Brain microvascular endothelial cell (primary cell): ENCODE results near the gene IQSEC3.
"Not testable (repeated sequence)": the region's sequence is repeated elsewhere in the genome, so short reads cannot be mapped to it uniquely, and the experiment has no call there.

Experiments used
- DNase-seq: peaks from one replicate; pipeline ENCODE4 v3.0.0-alpha.2; 2020
- H3K27ac ChIP-seq: fragments of 250-450 bp; sonication (Bioruptor Pico); 2 replicates; pipeline ENCODE4 v1.5.1; 2020; ENCODE audit warnings: mild to moderate bottlenecking, moderate library complexity
- H3K27me3 ChIP-seq: fragments of 250-450 bp; sonication (Bioruptor Pico); replicated peaks from 2 replicates; pipeline ENCODE4 v1.5.1; 2020; ENCODE audit warnings: mild to moderate bottlenecking
- H3K36me3 ChIP-seq: fragments of 250-450 bp; sonication (Bioruptor Pico); replicated peaks from 2 replicates; pipeline ENCODE4 v1.5.1; 2020; ENCODE audit warnings: mild to moderate bottlenecking
- H3K4me3 ChIP-seq: 2 replicates; pipeline ENCODE4 v1.5.1; 2011; ENCODE audit warnings: low read depth, mild to moderate bottlenecking, control low read depth, low read length, moderate library complexity
- CTCF ChIP-seq: IDR thresholded peaks from 2 replicates; pipeline ENCODE4 v1.5.1; 2011; ENCODE audit warnings: low read depth, mild to moderate bottlenecking, moderate library complexity, low read length, control low read depth, inconsistent platforms; ENCODE audit errors: missing control alignments
- in situ Hi-C: cut with HindIII; loops from 2 replicates; pipeline ENCODE4 v1.10.0; 2017; ENCODE audit warnings: low sequenced_read_pairs, low pct_ligation_motif_present

Gene IQSEC3

DNA sequence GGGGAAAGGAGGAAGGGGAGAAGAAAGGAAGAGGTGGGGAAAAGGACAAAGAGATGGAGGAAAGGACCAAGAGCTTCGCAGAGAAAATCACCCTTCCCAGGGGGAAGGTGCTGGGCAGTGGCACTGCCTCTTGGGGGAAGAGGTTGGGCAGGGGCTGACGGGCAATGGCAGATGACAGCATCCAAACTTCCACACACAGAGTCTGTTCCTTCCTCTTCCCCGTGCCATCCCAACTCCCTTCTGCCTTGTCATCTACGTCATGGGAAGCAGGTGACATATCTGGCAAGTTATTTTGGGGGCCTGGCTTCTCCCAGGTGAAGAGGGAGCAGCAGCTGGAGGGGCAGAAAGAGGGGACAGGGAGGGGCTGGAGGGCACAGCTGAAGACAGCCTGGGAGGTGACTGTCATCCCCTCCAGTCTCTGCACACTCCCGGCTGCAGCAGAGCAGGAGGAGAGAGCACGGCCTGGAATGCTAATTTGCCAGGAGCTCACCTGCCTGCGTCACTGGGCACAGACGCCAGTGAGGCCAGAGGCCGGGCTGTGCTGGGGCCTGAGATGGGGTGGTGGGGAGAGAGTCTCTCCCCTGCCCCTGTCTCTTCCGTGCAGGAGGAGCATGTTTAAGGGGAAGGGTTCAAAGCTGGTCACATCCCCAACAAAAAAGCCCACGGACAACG lies 43.9 kb upstream of the IQSEC3 start:
- in situ Hi-C loops, result no loop called here
- Histone ChIP-seq H3K27ac (no peak overlapping the region), H3K36me3 (peaks cover 12% of the 10 kb centered on the region), H3K27me3 (no peaks in the 10 kb centered on the region), H3K4me3 (no peak overlapping the region)
- no peak for TF ChIP-seq CTCF
- no peak for DNase-seq

DNA sequence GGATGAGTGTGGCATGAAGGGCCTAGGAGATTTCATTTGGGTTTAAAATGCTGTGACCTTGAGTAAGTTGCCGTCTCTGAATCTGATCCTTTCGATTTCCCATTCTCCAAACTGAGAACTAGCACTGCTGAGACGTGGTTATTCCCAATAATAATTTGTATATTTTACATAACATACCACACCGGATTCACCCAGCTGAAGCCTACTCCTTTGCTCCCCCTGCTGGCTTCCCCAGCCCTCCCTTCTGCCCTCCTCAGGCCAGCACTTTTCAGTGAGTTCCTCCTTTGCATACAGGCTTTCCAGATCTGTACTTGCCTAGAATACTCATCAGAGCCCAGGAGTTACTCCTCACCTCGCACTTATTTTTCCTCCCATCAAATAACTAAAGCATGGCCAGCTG lies 38.7 kb upstream of the IQSEC3 start:
- H3K36me3 ChIP-seq, DNase-seq, in situ Hi-C loops, H3K27me3 ChIP-seq, H3K27ac ChIP-seq, H3K4me3 ChIP-seq: not testable (repeated sequence)

- H3K27ac ChIP-seq, H3K27me3 ChIP-seq, H3K4me3 ChIP-seq, DNase-seq, in situ Hi-C loops, H3K36me3 ChIP-seq: not testable (repeated sequence)
Observed at GRCh38 chr12:38775-39174, 27.8 kb upstream of the IQSEC3 start.

DNA sequence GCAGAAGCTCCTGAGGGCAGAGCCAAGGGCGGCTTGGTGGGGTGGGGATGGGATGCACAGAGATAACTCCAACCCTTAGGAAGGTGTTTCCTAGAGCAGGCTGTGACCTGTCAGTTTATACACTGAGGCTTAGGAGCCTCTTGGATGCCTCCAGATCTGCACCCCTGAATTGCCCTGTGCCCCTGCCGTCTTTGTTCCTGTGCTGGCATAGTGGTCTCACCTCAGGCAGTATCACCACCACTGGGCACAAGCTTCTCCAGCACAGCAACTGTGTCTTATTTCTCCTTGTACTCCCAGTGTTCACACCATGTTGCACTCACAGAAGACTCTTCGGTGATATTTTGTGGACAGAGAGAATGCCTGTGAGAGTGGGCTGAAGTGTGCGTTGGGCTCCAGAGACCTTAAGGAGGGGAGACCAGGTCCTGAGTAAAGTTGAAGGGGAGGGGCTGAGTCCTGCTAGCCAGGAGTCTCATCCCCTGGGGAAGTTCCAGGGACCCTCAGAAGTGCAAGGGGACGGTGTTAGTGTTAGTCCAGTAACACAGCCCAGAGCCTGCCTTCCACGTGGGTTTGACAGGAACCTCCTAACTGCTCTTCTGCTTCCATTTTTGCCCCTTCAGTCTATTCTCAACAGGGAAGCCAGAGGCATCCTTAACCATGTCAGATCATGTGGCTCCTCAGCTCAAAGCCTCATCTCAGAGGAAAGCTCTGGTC lies 26.9 kb upstream of the IQSEC3 start:
- H3K4me3 ChIP-seq, H3K27me3 ChIP-seq, in situ Hi-C loops, DNase-seq, H3K27ac ChIP-seq, H3K36me3 ChIP-seq: not testable (repeated sequence)

- H3K27ac ChIP-seq, H3K27me3 ChIP-seq, H3K36me3 ChIP-seq, DNase-seq, in situ Hi-C loops, H3K4me3 ChIP-seq: not testable (repeated sequence)
Observed at GRCh38 chr12:44352-44751, 22.2 kb upstream of the IQSEC3 start.

DNA sequence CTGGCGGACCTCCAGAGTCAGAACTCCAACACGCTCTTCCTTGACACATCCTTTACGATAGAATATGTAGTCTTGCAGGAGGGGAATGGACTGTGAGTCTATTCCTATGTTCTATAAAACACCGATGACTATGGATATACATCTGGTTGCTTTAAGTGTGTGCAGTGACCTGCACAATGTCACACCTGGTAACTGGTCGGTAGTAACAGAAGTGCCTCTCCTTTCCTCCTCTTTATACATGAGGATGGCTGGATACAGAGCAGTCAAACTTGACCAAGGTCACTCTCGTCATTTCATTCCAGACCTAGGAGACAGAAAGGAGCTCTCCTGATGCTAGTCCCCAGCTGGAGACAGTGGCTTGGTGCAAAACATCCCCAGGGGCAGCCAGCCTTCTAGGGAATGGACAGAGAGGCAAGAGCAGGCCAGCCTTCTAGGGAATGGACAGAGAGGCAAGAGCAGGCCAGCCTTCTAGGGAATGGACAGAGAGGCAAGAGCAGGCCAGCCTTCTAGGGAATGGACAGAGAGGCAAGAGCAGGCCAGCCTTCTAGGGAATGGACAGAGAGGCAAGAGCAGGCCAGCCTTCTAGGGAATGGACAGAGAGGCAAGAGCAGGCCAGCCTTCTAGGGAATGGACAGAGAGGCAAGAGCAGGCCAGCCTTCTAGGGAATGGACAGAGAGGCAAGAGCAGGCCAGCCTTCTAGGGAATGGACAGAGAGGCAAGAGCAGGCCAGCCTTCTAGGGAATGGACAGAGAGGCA lies 21.2 kb upstream of the IQSEC3 start:
- H3K4me3 ChIP-seq, H3K27ac ChIP-seq, H3K36me3 ChIP-seq, in situ Hi-C loops, H3K27me3 ChIP-seq, DNase-seq: not testable (repeated sequence)

DNA sequence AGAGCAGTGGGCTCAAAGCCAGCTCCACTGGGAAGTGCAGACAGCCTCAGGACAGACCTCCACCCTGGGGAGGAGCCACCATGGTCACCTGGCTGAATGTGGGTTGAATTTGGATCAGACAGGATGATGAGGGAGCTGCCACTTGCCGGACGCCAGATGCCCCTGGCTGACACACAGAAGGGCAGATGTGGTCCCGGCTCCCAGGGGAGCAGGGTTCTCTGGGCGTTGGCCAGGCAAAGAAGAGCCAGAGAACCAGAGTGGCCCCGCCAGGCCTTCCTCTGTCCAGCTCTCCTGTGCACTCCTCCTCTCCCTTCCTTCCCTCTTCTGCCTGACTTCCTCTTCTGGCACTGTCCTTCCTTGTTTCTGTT lies 20.6 kb upstream of the IQSEC3 start:
- DNase-seq, in situ Hi-C loops, H3K4me3 ChIP-seq, H3K27ac ChIP-seq, H3K36me3 ChIP-seq, H3K27me3 ChIP-seq: not testable (repeated sequence)

- H3K27ac ChIP-seq, H3K4me3 ChIP-seq, H3K36me3 ChIP-seq, H3K27me3 ChIP-seq, in situ Hi-C loops, DNase-seq: not testable (repeated sequence)
Observed at GRCh38 chr12:46542-46941, 20.0 kb upstream of the IQSEC3 start.

DNA sequence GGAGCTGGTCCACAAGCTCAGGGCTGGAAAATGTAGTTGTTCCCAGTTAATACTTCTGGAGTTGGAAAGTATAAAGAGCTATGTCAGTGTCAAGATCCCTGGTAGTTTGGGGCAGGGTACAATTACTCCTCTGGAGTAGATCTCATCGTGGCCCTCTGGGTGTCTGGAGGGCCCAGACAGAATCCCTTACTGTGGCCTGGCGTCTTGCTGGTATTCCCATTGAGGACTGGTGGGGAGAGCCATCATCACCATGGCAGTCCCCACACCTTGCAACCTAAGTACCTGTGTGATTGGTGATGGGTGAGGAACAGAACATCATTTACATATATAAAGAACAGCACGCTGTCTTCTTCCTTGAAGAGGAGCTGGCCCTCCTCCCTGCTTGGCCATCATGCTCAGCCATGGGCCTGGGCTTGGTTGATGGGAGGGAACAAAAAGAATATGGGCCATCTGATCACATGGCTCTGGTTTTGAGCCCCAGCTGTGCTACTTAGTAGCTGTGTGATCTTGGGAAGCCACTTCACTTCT lies 18.8 kb upstream of the IQSEC3 start:
- H3K4me3 ChIP-seq, DNase-seq, in situ Hi-C loops, H3K27me3 ChIP-seq, H3K36me3 ChIP-seq, H3K27ac ChIP-seq: not testable (repeated sequence)

GRCh38 chr12:49149-49548 lies 17.4 kb upstream of the IQSEC3 start:
- H3K4me3 ChIP-seq, H3K27ac ChIP-seq, DNase-seq, H3K36me3 ChIP-seq, in situ Hi-C loops: not testable (repeated sequence)
- H3K27me3 ChIP-seq, result peaks cover 18% of the 10 kb centered on the region

DNA sequence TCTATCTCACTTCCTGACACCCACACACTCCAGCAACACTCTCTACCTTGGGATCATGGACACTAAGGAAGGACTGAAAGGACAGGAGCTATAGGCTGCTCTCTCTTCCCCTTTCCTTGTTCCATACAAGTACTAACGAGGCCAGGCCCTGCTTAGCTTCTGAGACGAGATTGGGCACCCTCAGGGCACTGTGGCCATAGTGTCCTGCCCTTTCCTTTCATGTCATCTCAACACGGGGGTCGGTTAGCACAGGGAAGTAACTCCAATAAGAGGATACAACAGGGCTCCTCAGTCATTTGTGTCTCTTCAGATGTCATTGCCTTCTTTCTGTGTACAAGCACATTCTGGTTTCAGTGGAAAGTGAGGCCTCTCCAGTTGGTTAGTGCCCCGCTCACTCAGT lies 15.5 kb upstream of the IQSEC3 start:
- peaks cover 24% of the 10 kb centered on the region for H3K27me3 ChIP-seq
- H3K4me3 ChIP-seq, DNase-seq, H3K36me3 ChIP-seq, H3K27ac ChIP-seq, in situ Hi-C loops: not testable (repeated sequence)

DNA sequence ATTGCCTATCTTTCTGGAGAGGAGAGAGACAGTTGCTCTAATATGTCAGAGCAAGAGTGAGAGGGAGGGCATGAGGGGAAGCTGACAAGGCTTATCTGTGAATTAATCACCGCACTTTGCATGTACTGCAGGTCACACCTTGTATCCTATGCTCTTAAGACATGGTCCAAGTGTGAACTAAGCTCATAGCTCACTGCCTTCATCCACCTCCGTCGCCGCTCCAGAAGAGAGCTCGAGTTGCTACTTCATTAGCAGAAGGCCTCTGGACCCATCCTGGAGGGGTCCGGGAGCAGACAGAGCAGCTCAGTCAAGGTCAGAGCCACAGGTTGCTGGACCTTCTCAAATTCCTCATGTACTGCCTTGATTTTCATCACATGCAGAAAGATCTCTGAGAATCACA lies 14.6 kb upstream of the IQSEC3 start:
- peaks cover 22% of the 10 kb centered on the region for H3K27me3 ChIP-seq
- DNase-seq, H3K27ac ChIP-seq, H3K4me3 ChIP-seq, in situ Hi-C loops, H3K36me3 ChIP-seq: not testable (repeated sequence)

DNA sequence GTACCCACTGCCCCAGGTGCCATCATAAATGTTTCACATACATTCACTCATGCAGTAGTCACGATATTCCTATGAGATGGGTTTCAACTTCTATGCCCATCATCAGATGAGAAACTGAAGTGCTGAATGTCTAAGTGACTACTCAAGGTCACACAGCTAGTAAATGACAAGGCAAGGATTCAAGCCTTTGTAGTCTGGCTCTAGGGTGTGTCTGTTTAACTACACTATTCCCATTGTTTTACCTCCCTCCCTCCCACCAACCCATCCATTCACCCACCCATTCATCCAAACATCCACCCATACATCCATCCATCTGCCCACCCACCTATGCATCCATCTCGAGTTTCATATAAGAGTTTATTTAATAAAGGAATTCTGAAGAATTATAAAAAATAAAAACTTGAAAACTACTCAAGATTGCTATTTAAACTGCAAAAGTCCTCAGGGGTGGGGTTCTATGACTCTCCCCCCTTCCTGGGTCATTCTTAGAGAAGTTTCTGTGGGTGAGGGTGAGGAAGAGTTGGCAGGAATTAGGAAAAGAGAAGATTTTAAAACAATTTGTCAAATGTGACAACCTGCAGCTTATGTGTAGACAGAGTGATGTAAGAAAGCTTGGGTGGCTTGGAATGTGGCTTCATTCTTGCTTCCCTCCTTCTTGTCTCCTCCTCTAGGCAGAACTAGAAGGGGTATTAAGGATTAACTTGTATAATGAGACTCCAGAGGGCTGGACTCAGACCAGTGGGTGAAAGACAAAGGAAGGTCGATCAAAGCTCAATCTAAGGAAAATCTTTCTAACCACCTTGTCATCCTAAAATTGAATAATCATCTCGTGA lies 13.4 kb upstream of the IQSEC3 start:
- in situ Hi-C loops, H3K4me3 ChIP-seq, DNase-seq, H3K27ac ChIP-seq, H3K36me3 ChIP-seq: not testable (repeated sequence)
- H3K27me3 ChIP-seq, result peaks cover 22% of the 10 kb centered on the region
